SK-N-MC (cell line): ENCODE data around the gene SUCLG2.

Source experiments
- EZH2 ChIP-seq: fragments of 200-600 bp; sonication (generic); IDR thresholded peaks from one replicate; pipeline ENCODE4 v1.6.1; 2017; ENCODE audit warnings: antibody characterized with exemption
- FOXP2 ChIP-seq: optimal IDR thresholded peaks from 2 replicates; pipeline ENCODE3; 2011; ENCODE audit warnings: mild to moderate bottlenecking, moderate library complexity; ENCODE audit not compliant: insufficient read depth; ENCODE audit errors: extremely low read length, control extremely low read depth
- POLR2AphosphoS5 ChIP-seq: IDR thresholded peaks from 2 replicates; pipeline ENCODE4 v1.6.1; 2012; ENCODE audit warnings: mild to moderate bottlenecking, low read depth, low read length, borderline replicate concordance

DNA sequence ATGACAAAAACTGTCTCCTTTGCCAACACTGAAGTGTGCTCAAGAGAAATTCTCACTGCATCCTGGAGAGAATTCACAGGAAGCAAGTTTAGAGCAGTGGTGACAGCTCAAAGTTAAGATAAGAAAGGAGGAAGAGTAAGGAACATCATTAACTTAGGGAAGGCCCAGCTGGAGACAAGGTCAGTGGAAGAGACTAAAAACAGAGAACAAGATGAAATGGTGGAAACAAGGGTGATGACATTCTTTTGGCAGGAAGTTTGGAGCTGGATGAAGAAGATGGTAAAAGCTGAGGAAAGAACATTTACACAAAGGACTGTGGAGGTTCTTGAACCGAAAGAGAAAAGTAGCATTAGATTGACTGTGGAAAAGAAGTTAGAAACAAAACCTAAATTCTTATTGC is 6.7 kb upstream of the SUCLG2 start:
- TF ChIP-seq EZH2: no peak
- no peak for TF ChIP-seq POLR2AphosphoS5
- no peak for TF ChIP-seq FOXP2
